Measurements from ENCODE around the gene DAP. TPM values are rescaled to one million over a fixed set of nuclear protein-coding genes. Genes with fewer than 3 reads are reported as not detected.
A peak's percentile ranks its signal among the peaks of the same experiment; 100 is the strongest.
"Not testable (repeated sequence)": the region's sequence is repeated elsewhere in the genome, so short reads cannot be mapped to it uniquely, and the experiment has no call there.

Gene DAP
- total RNA-seq, result 10 to 100 TPM; 61.0 to 61.2 TPM

GRCh38 chr5:10761185-10761932 is at the start of gene DAP:
Gene DAP (minus strand): TSS chr5:10761234. CDS start chr5:10761068, 166 bp downstream.
- peaks cover 17% of the 10 kb centered on the region for H3K36me3 Mint-ChIP-seq (ENCODE audit: low read depth)
- H3K27ac Mint-ChIP-seq, result peak within 1 kb of the TSS; percentile 90
- peaks cover 4% of the 10 kb centered on the region for H3K27me3 Mint-ChIP-seq (ENCODE audit: low read depth)
- no peaks in the 10 kb centered on the region for H3K9me3 Mint-ChIP-seq (ENCODE audit: insufficient read depth)
- H3K4me3 Mint-ChIP-seq, result peak within 1 kb of the TSS; percentile 92
- ATAC-seq (peak; percentile 93), DNase-seq (peak; percentile 91)
- POLR2A ChIA-PET, result interaction anchor here (1.0 to 1.1 kb wide), 3 partner anchors 9 to 36 kb away, joined by 3 to 5 read pairs (median 4); no protein-coding TSS in a partner anchor
- CTCF ChIA-PET, result interaction anchor here (0.7 to 1.0 kb wide), 2 partner anchors 128 to 134 kb away, joined by 3 to 4 read pairs; no protein-coding TSS in a partner anchor
- peaks cover 41% of the 10 kb centered on the region for H3K4me1 Mint-ChIP-seq (ENCODE audit: low read depth)

GRCh38 chr5:10808347-10809226 is 47.6 kb upstream of the DAP start:
- H3K27ac Mint-ChIP-seq, result no peak overlapping the region
- no peak overlapping the region for H3K4me3 Mint-ChIP-seq
- ChIA-PET CTCF (no interaction called here), POLR2A (no interaction called here)
- ATAC-seq, result no peak
- DNase-seq, result no peak
- H3K9me3 Mint-ChIP-seq (ENCODE audit: insufficient read depth), result no peaks in the 10 kb centered on the region
- H3K27me3 Mint-ChIP-seq (ENCODE audit: low read depth), result peaks cover 13% of the 10 kb centered on the region
- no peaks in the 10 kb centered on the region for H3K36me3 Mint-ChIP-seq (ENCODE audit: low read depth)
- no peaks in the 10 kb centered on the region for H3K4me1 Mint-ChIP-seq (ENCODE audit: low read depth)

GRCh38 chr5:10801931-10802666 is 41.1 kb upstream of the DAP start:
- Mint-ChIP-seq H3K27me3 (ENCODE audit: low read depth) (peaks cover 19% of the 10 kb centered on the region), H3K4me3 (no peak overlapping the region), H3K4me1 (ENCODE audit: low read depth) (no peaks in the 10 kb centered on the region), H3K27ac (no peak overlapping the region), H3K9me3 (ENCODE audit: insufficient read depth) (no peaks in the 10 kb centered on the region), H3K36me3 (ENCODE audit: low read depth) (no peaks in the 10 kb centered on the region)
- DNase-seq, result no peak
- ChIA-PET POLR2A (no interaction called here), CTCF (interaction anchor here (1.0 kb wide), 1 partner anchor 99 kb away, joined by 3 read pairs; no protein-coding TSS in a partner anchor)
- ATAC-seq, result no peak

GRCh38 chr5:10800852-10801251 is 39.8 kb upstream of the DAP start:
- no peak overlapping the region for H3K4me3 Mint-ChIP-seq
- no peak overlapping the region for H3K27ac Mint-ChIP-seq
- H3K9me3 Mint-ChIP-seq (ENCODE audit: insufficient read depth), result no peaks in the 10 kb centered on the region
- ChIA-PET CTCF (no interaction called here), POLR2A (no interaction called here)
- H3K36me3 Mint-ChIP-seq (ENCODE audit: low read depth), result no peaks in the 10 kb centered on the region
- H3K27me3 Mint-ChIP-seq (ENCODE audit: low read depth), result peaks cover 29% of the 10 kb centered on the region
- no peak for DNase-seq
- no peaks in the 10 kb centered on the region for H3K4me1 Mint-ChIP-seq (ENCODE audit: low read depth)
- no peak for ATAC-seq

- Mint-ChIP-seq H3K4me3 (no peak overlapping the region), H3K27ac (no peak overlapping the region), H3K27me3 (ENCODE audit: low read depth) (peaks cover 28% of the 10 kb centered on the region), H3K9me3 (ENCODE audit: insufficient read depth) (no peaks in the 10 kb centered on the region), H3K4me1 (ENCODE audit: low read depth) (no peaks in the 10 kb centered on the region), H3K36me3 (ENCODE audit: low read depth) (no peaks in the 10 kb centered on the region)
- ChIA-PET POLR2A (no interaction called here), CTCF (no interaction called here)
- ATAC-seq, result no peak
- DNase-seq, result no peak
Observed at GRCh38 chr5:10797261-10797660, 36.2 kb upstream of the DAP start.

GRCh38 chr5:10793785-10794184 is 32.8 kb upstream of the DAP start:
- ChIA-PET POLR2A (no interaction called here), CTCF (no interaction called here)
- ATAC-seq, result no peak

GRCh38 chr5:10792336-10792735 is 31.3 kb upstream of the DAP start:
- H3K9me3 Mint-ChIP-seq (ENCODE audit: insufficient read depth), result no peaks in the 10 kb centered on the region
- H3K27ac Mint-ChIP-seq, result no peak overlapping the region
- ATAC-seq, result no peak
- no peaks in the 10 kb centered on the region for H3K4me1 Mint-ChIP-seq (ENCODE audit: low read depth)
- H3K36me3 Mint-ChIP-seq (ENCODE audit: low read depth), result no peaks in the 10 kb centered on the region
- ChIA-PET CTCF (no interaction called here), POLR2A (no interaction called here)
- peaks cover 12% of the 10 kb centered on the region for H3K27me3 Mint-ChIP-seq (ENCODE audit: low read depth)
- DNase-seq, result no peak
- no peak overlapping the region for H3K4me3 Mint-ChIP-seq

More at GRCh38 chr5:10793785-10794184, 32.8 kb upstream of the DAP start:
- no peak overlapping the region for H3K4me3 Mint-ChIP-seq
- peaks cover 16% of the 10 kb centered on the region for H3K27me3 Mint-ChIP-seq (ENCODE audit: low read depth)
- no peak overlapping the region for H3K27ac Mint-ChIP-seq
- no peak for DNase-seq
- no peaks in the 10 kb centered on the region for H3K36me3 Mint-ChIP-seq (ENCODE audit: low read depth)
- H3K9me3 Mint-ChIP-seq (ENCODE audit: insufficient read depth), result no peaks in the 10 kb centered on the region
- H3K4me1 Mint-ChIP-seq (ENCODE audit: low read depth), result no peaks in the 10 kb centered on the region

- Mint-ChIP-seq H3K27me3 (ENCODE audit: low read depth) (peaks cover 2% of the 10 kb centered on the region), H3K4me1 (ENCODE audit: low read depth) (peaks cover 7% of the 10 kb centered on the region), H3K9me3 (ENCODE audit: insufficient read depth) (no peaks in the 10 kb centered on the region), H3K4me3 (no peak overlapping the region), H3K36me3 (ENCODE audit: low read depth) (no peaks in the 10 kb centered on the region), H3K27ac (no peak overlapping the region)
- CTCF ChIA-PET, result no interaction called here
- ATAC-seq (no peak), DNase-seq (no peak)
- POLR2A ChIA-PET, result no interaction called here
Observed at GRCh38 chr5:10789726-10790125, 28.7 kb upstream of the DAP start.

- Mint-ChIP-seq H3K27me3 (ENCODE audit: low read depth) (peaks cover 2% of the 10 kb centered on the region), H3K27ac (no peak overlapping the region), H3K4me3 (no peak overlapping the region), H3K9me3 (ENCODE audit: insufficient read depth) (no peaks in the 10 kb centered on the region), H3K36me3 (ENCODE audit: low read depth) (no peaks in the 10 kb centered on the region), H3K4me1 (ENCODE audit: low read depth) (peaks cover 7% of the 10 kb centered on the region)
- DNase-seq, result no peak
- ChIA-PET POLR2A (no interaction called here), CTCF (no interaction called here)
- no peak for ATAC-seq
Observed at GRCh38 chr5:10789021-10789420, 28.0 kb upstream of the DAP start.

- CTCF ChIA-PET, result no interaction called here
- POLR2A ChIA-PET, result no interaction called here
- Mint-ChIP-seq H3K4me1 (ENCODE audit: low read depth) (peaks cover 7% of the 10 kb centered on the region), H3K9me3 (ENCODE audit: insufficient read depth) (no peaks in the 10 kb centered on the region), H3K27me3 (ENCODE audit: low read depth) (peaks cover 2% of the 10 kb centered on the region), H3K4me3 (no peak overlapping the region), H3K36me3 (ENCODE audit: low read depth) (no peaks in the 10 kb centered on the region), H3K27ac (no peak overlapping the region)
- ATAC-seq (no peak), DNase-seq (no peak)
Observed at GRCh38 chr5:10788358-10788757, 27.3 kb upstream of the DAP start.

- CTCF ChIA-PET, result no interaction called here
- Mint-ChIP-seq H3K27ac (no peak overlapping the region), H3K9me3 (ENCODE audit: insufficient read depth) (no peaks in the 10 kb centered on the region), H3K36me3 (ENCODE audit: low read depth) (no peaks in the 10 kb centered on the region), H3K4me1 (ENCODE audit: low read depth) (peaks cover 7% of the 10 kb centered on the region), H3K27me3 (ENCODE audit: low read depth) (peaks cover 4% of the 10 kb centered on the region), H3K4me3 (no peak overlapping the region)
- no peak for ATAC-seq
- POLR2A ChIA-PET, result no interaction called here
- DNase-seq, result no peak
Observed at GRCh38 chr5:10786835-10787234, 25.8 kb upstream of the DAP start.

- H3K36me3 Mint-ChIP-seq (ENCODE audit: low read depth); H3K4me1 Mint-ChIP-seq (ENCODE audit: low read depth); H3K4me3 Mint-ChIP-seq; ATAC-seq; DNase-seq; H3K9me3 Mint-ChIP-seq (ENCODE audit: insufficient read depth); H3K27ac Mint-ChIP-seq; POLR2A ChIA-PET; H3K27me3 Mint-ChIP-seq (ENCODE audit: low read depth): not testable (repeated sequence)
- CTCF ChIA-PET, result interaction anchor here (0.9 kb wide), 1 partner anchor 11 kb away, joined by 3 read pairs; no protein-coding TSS in a partner anchor
Observed at GRCh38 chr5:10780208-10780607, 19.2 kb upstream of the DAP start.
